Neural cell (in vitro differentiated cells): ENCODE measurements around the gene PAH. TPM values are rescaled to one million over a fixed set of nuclear protein-coding genes. Genes with fewer than 3 reads are reported as not detected.

Experiments
- H2AFZ ChIP-seq: fragments of 200-600, 300-800 bp; sonication (generic), shearing (Covaris generic); 2 replicates; pipeline ENCODE4 v1.6.0; 2014; ENCODE audit warnings: low read depth, mild to moderate bottlenecking, antibody characterized with exemption, low read length, moderate library complexity
- H3F3A ChIP-seq: fragments of 200-600 bp; shearing (Covaris generic); 2 replicates; pipeline ENCODE4 v1.6.1; 2016; ENCODE audit warnings: mild to moderate bottlenecking, moderate library complexity, mixed read lengths, antibody characterized with exemption, low read length; ENCODE audit not compliant: insufficient read depth, poor library complexity, severe bottlenecking
- H3K27ac ChIP-seq: fragments of 200-600, 300-800 bp; sonication (generic), shearing (Covaris generic); 2 replicates; pipeline ENCODE4 v1.5.1; 2014; ENCODE audit warnings: mild to moderate bottlenecking, low read length, moderate library complexity
- H3K27me3 ChIP-seq: fragments of 300-800, 200-600 bp; sonication (generic), shearing (Covaris generic); 2 replicates; pipeline ENCODE4 v1.6.0; 2014; ENCODE audit warnings: mild to moderate bottlenecking, low read depth, low read length, moderate library complexity; ENCODE audit not compliant: insufficient read depth
- H3K36me3 ChIP-seq: fragments of 300-800, 200-600 bp; sonication (generic), shearing (Covaris generic); 2 replicates; pipeline ENCODE4 v1.5.1; 2014; ENCODE audit warnings: mild to moderate bottlenecking, antibody characterized with exemption, low read length, moderate library complexity; ENCODE audit not compliant: insufficient read depth
- H3K4me2 ChIP-seq: fragments of 300-800, 200-600 bp; sonication (generic), shearing (Covaris generic); 2 replicates; pipeline ENCODE4 v1.6.0; 2014; ENCODE audit warnings: mild to moderate bottlenecking, low read length
- H3K4me3 ChIP-seq: fragments of 300-800, 200-600 bp; sonication (generic), shearing (Covaris generic); 2 replicates; pipeline ENCODE4 v1.5.1; 2014; ENCODE audit warnings: mild to moderate bottlenecking, low read length, moderate library complexity
- H3K79me2 ChIP-seq: fragments of 200-600 bp; shearing (Covaris generic); replicated peaks from 2 replicates; pipeline ENCODE4 v1.6.0; 2014; ENCODE audit warnings: mild to moderate bottlenecking, low read length, moderate library complexity; ENCODE audit not compliant: insufficient read depth
- H3K9ac ChIP-seq: fragments of 300-800, 200-600 bp; sonication (generic), shearing (Covaris generic); 2 replicates; pipeline ENCODE4 v1.6.1; 2016; ENCODE audit warnings: mild to moderate bottlenecking, low read length, mixed read lengths
- H3K9me2 ChIP-seq: fragments of 200-600 bp; shearing (Covaris generic); 2 replicates; pipeline ENCODE4 v1.6.1; 2016; ENCODE audit warnings: mild to moderate bottlenecking, low read length, mixed read lengths; ENCODE audit not compliant: insufficient read depth
- H3K9me3 ChIP-seq: fragments of 200-600, 300-800 bp; sonication (generic), shearing (Covaris generic); 2 replicates; pipeline ENCODE4 v1.6.1; 2016; ENCODE audit warnings: mild to moderate bottlenecking, mixed run types, low read length, moderate library complexity, mixed read lengths
- H4K20me1 ChIP-seq: fragments of 200-600 bp; shearing (Covaris generic); 2 replicates; pipeline ENCODE4 v1.6.1; 2016; ENCODE audit warnings: mild to moderate bottlenecking, mixed run types; ENCODE audit not compliant: insufficient read depth
- EP300 ChIP-seq: fragments of 450-650 bp; conservative IDR thresholded peaks from 2 replicates; pipeline ENCODE4 v1.6.1; 2014; ENCODE audit warnings: antibody characterized with exemption, mild to moderate bottlenecking, moderate library complexity; ENCODE audit not compliant: poor library complexity, severe bottlenecking
- EZH2 ChIP-seq: fragments of 200-600, 300-800 bp; shearing (Covaris generic), sonication (generic); IDR thresholded peaks from 2 replicates; pipeline ENCODE4 v1.6.1; 2014; ENCODE audit warnings: antibody characterized with exemption, low read length, borderline replicate concordance, mild to moderate bottlenecking; ENCODE audit not compliant: insufficient read depth, poor library complexity, severe bottlenecking
- MXI1 ChIP-seq: fragments of 450-650 bp; conservative IDR thresholded peaks from 2 replicates; pipeline ENCODE4 v1.6.1; 2014; ENCODE audit warnings: antibody characterized with exemption, mild to moderate bottlenecking; ENCODE audit not compliant: poor library complexity, severe bottlenecking
- POLR2AphosphoS5 ChIP-seq: IDR thresholded peaks from 2 replicates; pipeline ENCODE4 v1.6.1; 2012
- RAD21 ChIP-seq: fragments of 450-650 bp; conservative IDR thresholded peaks from 2 replicates; pipeline ENCODE4 v1.6.1; 2014; ENCODE audit warnings: antibody characterized with exemption, mild to moderate bottlenecking, moderate library complexity
- SMC3 ChIP-seq: fragments of 450-650 bp; conservative IDR thresholded peaks from 2 replicates; pipeline ENCODE4 v1.6.1; 2014; ENCODE audit warnings: antibody characterized with exemption, mild to moderate bottlenecking, moderate library complexity; ENCODE audit not compliant: poor library complexity
- TAF1 ChIP-seq: IDR thresholded peaks from 2 replicates; pipeline ENCODE4 v1.6.1; 2012; ENCODE audit warnings: low read depth
- polyA plus RNA-seq: library from polyadenylated mRNA; depleted of rRNA; stranded (reverse); fragments of >200 nt; gene quantifications from 2 replicates; pipeline ENCODE4 v1.2.3, GENCODE V29; 2014
- TF ChIP-seq, protein P1 (sequence below): fragments of 450-650 bp; IDR thresholded peaks from 2 replicates; pipeline ENCODE4 v1.5.1; 2014; ENCODE audit warnings: antibody characterized with exemption, mild to moderate bottlenecking, moderate library complexity; ENCODE audit not compliant: poor library complexity, severe bottlenecking
- TF ChIP-seq, protein P2 (sequence below): IDR thresholded peaks from 2 replicates; pipeline ENCODE4 v1.6.1; 2012; ENCODE audit warnings: borderline replicate concordance

PAH gene
- polyA plus RNA-seq, 1 donor from 2014 or later: not detected

DNA sequence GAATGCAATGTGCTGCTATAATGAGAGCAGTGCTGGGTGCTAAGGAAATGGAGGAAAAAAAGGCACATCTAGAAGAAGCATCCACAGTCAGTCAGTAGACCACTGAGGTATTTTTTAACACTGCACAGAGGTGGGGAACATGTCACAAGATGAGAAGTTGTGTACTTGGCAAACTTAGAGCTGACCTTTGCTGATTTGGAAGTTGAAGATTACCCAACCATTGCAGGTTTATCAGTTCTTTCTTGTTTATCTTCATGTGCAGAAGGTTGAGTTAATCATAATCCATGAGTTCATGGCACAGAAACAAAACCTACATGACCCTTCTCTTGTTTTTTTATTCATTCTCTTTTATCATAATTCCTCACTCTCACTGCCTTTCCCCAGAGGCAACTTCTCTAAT, 3.2 kb upstream of the PAH start:
- no peaks in the 10 kb centered on the region for H3K36me3 ChIP-seq
- H3K27ac ChIP-seq: no peak overlapping the region
- no peaks in the 10 kb centered on the region for H3K9me2 ChIP-seq
- no peaks in the 10 kb centered on the region for H3K9me3 ChIP-seq
- H3F3A ChIP-seq: no peaks in the 10 kb centered on the region
- no peaks in the 10 kb centered on the region for H4K20me1 ChIP-seq
- H3K27me3 ChIP-seq: no peaks in the 10 kb centered on the region
- no peak overlapping the region for H3K9ac ChIP-seq
- no peak overlapping the region for H3K4me3 ChIP-seq
- no peak for TF ChIP-seq POLR2AphosphoS5
- TF ChIP-seq, protein P1, sequence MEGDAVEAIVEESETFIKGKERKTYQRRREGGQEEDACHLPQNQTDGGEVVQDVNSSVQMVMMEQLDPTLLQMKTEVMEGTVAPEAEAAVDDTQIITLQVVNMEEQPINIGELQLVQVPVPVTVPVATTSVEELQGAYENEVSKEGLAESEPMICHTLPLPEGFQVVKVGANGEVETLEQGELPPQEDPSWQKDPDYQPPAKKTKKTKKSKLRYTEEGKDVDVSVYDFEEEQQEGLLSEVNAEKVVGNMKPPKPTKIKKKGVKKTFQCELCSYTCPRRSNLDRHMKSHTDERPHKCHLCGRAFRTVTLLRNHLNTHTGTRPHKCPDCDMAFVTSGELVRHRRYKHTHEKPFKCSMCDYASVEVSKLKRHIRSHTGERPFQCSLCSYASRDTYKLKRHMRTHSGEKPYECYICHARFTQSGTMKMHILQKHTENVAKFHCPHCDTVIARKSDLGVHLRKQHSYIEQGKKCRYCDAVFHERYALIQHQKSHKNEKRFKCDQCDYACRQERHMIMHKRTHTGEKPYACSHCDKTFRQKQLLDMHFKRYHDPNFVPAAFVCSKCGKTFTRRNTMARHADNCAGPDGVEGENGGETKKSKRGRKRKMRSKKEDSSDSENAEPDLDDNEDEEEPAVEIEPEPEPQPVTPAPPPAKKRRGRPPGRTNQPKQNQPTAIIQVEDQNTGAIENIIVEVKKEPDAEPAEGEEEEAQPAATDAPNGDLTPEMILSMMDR: no peak
- no peak for TF ChIP-seq SMC3
- no peak for TF ChIP-seq EP300
- no peak for TF ChIP-seq EZH2
- no peak for TF ChIP-seq TAF1
- TF ChIP-seq MXI1: no peak
- TF ChIP-seq, protein P2, sequence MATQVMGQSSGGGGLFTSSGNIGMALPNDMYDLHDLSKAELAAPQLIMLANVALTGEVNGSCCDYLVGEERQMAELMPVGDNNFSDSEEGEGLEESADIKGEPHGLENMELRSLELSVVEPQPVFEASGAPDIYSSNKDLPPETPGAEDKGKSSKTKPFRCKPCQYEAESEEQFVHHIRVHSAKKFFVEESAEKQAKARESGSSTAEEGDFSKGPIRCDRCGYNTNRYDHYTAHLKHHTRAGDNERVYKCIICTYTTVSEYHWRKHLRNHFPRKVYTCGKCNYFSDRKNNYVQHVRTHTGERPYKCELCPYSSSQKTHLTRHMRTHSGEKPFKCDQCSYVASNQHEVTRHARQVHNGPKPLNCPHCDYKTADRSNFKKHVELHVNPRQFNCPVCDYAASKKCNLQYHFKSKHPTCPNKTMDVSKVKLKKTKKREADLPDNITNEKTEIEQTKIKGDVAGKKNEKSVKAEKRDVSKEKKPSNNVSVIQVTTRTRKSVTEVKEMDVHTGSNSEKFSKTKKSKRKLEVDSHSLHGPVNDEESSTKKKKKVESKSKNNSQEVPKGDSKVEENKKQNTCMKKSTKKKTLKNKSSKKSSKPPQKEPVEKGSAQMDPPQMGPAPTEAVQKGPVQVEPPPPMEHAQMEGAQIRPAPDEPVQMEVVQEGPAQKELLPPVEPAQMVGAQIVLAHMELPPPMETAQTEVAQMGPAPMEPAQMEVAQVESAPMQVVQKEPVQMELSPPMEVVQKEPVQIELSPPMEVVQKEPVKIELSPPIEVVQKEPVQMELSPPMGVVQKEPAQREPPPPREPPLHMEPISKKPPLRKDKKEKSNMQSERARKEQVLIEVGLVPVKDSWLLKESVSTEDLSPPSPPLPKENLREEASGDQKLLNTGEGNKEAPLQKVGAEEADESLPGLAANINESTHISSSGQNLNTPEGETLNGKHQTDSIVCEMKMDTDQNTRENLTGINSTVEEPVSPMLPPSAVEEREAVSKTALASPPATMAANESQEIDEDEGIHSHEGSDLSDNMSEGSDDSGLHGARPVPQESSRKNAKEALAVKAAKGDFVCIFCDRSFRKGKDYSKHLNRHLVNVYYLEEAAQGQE: no peak
- no peak for TF ChIP-seq RAD21
- H3K4me2 ChIP-seq: no peak overlapping the region
- no peak overlapping the region for H2AFZ ChIP-seq
- H3K79me2 ChIP-seq: no peaks in the 10 kb centered on the region

DNA sequence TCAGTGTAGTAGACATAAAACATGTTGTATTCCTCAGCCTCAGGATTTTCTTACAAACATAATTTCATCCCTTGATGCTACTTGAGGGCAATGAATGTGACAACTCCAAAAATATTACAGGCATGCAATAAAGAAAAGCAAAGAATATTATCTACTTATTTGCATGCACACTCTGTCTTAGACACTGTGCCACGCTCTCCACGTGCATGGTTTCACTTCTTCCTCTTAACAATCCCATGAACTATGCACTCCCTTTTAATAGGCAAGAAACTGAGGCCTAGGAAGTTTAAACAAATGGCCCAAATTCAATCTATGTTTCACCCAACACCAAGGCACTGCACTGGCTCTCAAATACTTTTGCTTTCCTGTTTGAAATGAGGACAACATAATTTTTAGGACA, 1.8 kb upstream of the PAH start:
- Histone ChIP-seq H2AFZ (no peak overlapping the region), H3K4me3 (no peak overlapping the region), H3K9me2 (no peaks in the 10 kb centered on the region), H3K36me3 (no peaks in the 10 kb centered on the region), H3K4me2 (no peak overlapping the region), H3K9me3 (no peaks in the 10 kb centered on the region), H3K27me3 (no peaks in the 10 kb centered on the region), H3F3A (no peaks in the 10 kb centered on the region), H3K79me2 (no peaks in the 10 kb centered on the region), H3K9ac (no peak overlapping the region), H4K20me1 (no peaks in the 10 kb centered on the region), H3K27ac (no peak overlapping the region)
- TF ChIP-seq EP300 (no peak), SMC3 (no peak), POLR2AphosphoS5 (no peak), MXI1 (no peak), TAF1 (no peak), RAD21 (no peak)
- TF ChIP-seq, protein P1: no peak
- TF ChIP-seq, protein P2: no peak
